Activated T-cell treated with anti-CD3 and anti-CD28 coated beads for 24 hours (primary cell): ENCODE data around the gene IFNG.

Experiments
- DNase-seq: peaks from one replicate; pipeline ENCODE4 v3.0.0-alpha.2; 2020; ENCODE audit warnings: low read depth

Gene IFNG

GRCh38 chr12:68166317-68166831 is 6.8 kb upstream of the IFNG start:
- DNase-seq = no peak

GRCh38 chr12:68163560-68164081 is 4.1 kb upstream of the IFNG start:
- DNase-seq = no peak

- no peak for DNase-seq
Measured at GRCh38 chr12:68162374-68162773, 2.8 kb upstream of the IFNG start.

- no peak for DNase-seq
Measured at GRCh38 chr12:68158432-68158831, 1.1 kb downstream of the IFNG start.

GRCh38 chr12:68157380-68157779 is 2.2 kb downstream of the IFNG start:
- no peak for DNase-seq

- no peak for DNase-seq
Measured at GRCh38 chr12:68156636-68157035, 2.9 kb downstream of the IFNG start.

GRCh38 chr12:68154779-68155178 is 4.8 kb downstream of the IFNG start:
- DNase-seq = no peak

GRCh38 chr12:68148261-68148951 is 11.1 kb downstream of the IFNG start:
- DNase-seq = no peak

GRCh38 chr12:68140556-68140955 is 19.0 kb downstream of the IFNG start:
- DNase-seq = no peak

GRCh38 chr12:68139941-68140340 is 19.6 kb downstream of the IFNG start:
- no peak for DNase-seq

GRCh38 chr12:68139001-68139400 is 20.5 kb downstream of the IFNG start:
- DNase-seq = no peak

GRCh38 chr12:68138480-68138879 is 21.1 kb downstream of the IFNG start:
- peak; percentile 26 for DNase-seq

GRCh38 chr12:68137335-68137830 is 22.2 kb downstream of the IFNG start:
- DNase-seq = no peak

GRCh38 chr12:68135520-68135919 is 24.0 kb downstream of the IFNG start:
- DNase-seq = no peak

GRCh38 chr12:68131867-68132414 is 27.6 kb downstream of the IFNG start:
- no peak for DNase-seq

- DNase-seq = no peak
Measured at GRCh38 chr12:68129979-68130378, 29.6 kb downstream of the IFNG start.

- no peak for DNase-seq
Measured at GRCh38 chr12:68122236-68122920, 37.2 kb downstream of the IFNG start.

GRCh38 chr12:68121143-68121542 is 38.4 kb downstream of the IFNG start:
- no peak for DNase-seq

GRCh38 chr12:68119724-68120211 is 39.8 kb downstream of the IFNG start:
- peak; percentile 45 for DNase-seq

- DNase-seq = no peak
Measured at GRCh38 chr12:68119250-68119649, 40.3 kb downstream of the IFNG start.

- DNase-seq = no peak
Measured at GRCh38 chr12:68118096-68118755, 41.3 kb downstream of the IFNG start.

- DNase-seq = no peak
Measured at GRCh38 chr12:68117661-68118060, 41.9 kb downstream of the IFNG start.
